BLaER1 (cell line): ENCODE results near the gene NBEAL2.

Experiments
- H3K27ac ChIP-seq: shearing (Covaris generic); formaldehyde crosslinking; 2 replicates; pipeline ENCODE4 v1.8.1; 2022
- H3K27me3 ChIP-seq: shearing (Covaris generic); formaldehyde crosslinking; 2 replicates; pipeline ENCODE4 v1.8.1; 2022
- H3K36me3 ChIP-seq: shearing (Covaris generic); formaldehyde crosslinking; 2 replicates; pipeline ENCODE4 v1.8.1; 2022
- H3K4me1 ChIP-seq: shearing (Covaris generic); formaldehyde crosslinking; 2 replicates; pipeline ENCODE4 v1.8.1; 2022
- H3K4me2 ChIP-seq: shearing (Covaris generic); formaldehyde crosslinking; 2 replicates; pipeline ENCODE4 v1.8.1; 2022
- H3K4me3 ChIP-seq: shearing (Covaris generic); formaldehyde crosslinking; 2 replicates; pipeline ENCODE4 v1.8.1; 2022
- H3K9ac ChIP-seq: shearing (Covaris generic); formaldehyde crosslinking; 2 replicates; pipeline ENCODE4 v1.8.1; 2022
- H3K9me3 ChIP-seq: shearing (Covaris generic); formaldehyde crosslinking; 2 replicates; pipeline ENCODE4 v1.8.1; 2022
- H4K20me1 ChIP-seq: shearing (Covaris generic); formaldehyde crosslinking; 2 replicates; pipeline ENCODE4 v1.8.1; 2022
- Cebpa-rat ChIP-seq: shearing (Covaris generic); IDR thresholded peaks from 2 replicates; pipeline ENCODE4 v1.8.1; 2022

The NBEAL2 gene

GRCh38 chr3:47054412-47054811 lies 74.9 kb downstream of the NBEAL2 start:
- Histone ChIP-seq H3K4me2 (no peak overlapping the region), H3K36me3 (peaks cover 80% of the 10 kb centered on the region), H3K9ac (no peak overlapping the region), H3K4me3 (no peak overlapping the region), H3K27ac (no peak overlapping the region), H3K27me3 (no peaks in the 10 kb centered on the region), H3K4me1 (peaks cover 8% of the 10 kb centered on the region), H4K20me1 (peaks cover 30% of the 10 kb centered on the region), H3K9me3 (no peaks in the 10 kb centered on the region)
- no peak for TF ChIP-seq Cebpa-rat

GRCh38 chr3:47056705-47057104 lies 77.2 kb downstream of the NBEAL2 start:
- Histone ChIP-seq H3K4me3 (no peak overlapping the region), H3K9me3 (no peaks in the 10 kb centered on the region), H3K27me3 (no peaks in the 10 kb centered on the region), H3K36me3 (peaks cover 86% of the 10 kb centered on the region), H3K9ac (no peak overlapping the region), H3K4me1 (peaks cover 8% of the 10 kb centered on the region), H3K27ac (no peak overlapping the region), H4K20me1 (peaks cover 49% of the 10 kb centered on the region), H3K4me2 (no peak overlapping the region)
- no peak for TF ChIP-seq Cebpa-rat

- H3K27me3 ChIP-seq: no peaks in the 10 kb centered on the region
- no peaks in the 10 kb centered on the region for H3K9me3 ChIP-seq
- peaks cover 86% of the 10 kb centered on the region for H3K36me3 ChIP-seq
These were observed 77.8 kb downstream of the NBEAL2 start for GRCh38 chr3:47057212-47057671.

More at GRCh38 chr3:47057212-47057671, 77.8 kb downstream of the NBEAL2 start:
- H3K4me1 ChIP-seq: peaks cover 8% of the 10 kb centered on the region
- no peak overlapping the region for H3K27ac ChIP-seq
- TF ChIP-seq Cebpa-rat: no peak
- H3K4me3 ChIP-seq: no peak overlapping the region
- H3K9ac ChIP-seq: no peak overlapping the region
- no peak overlapping the region for H3K4me2 ChIP-seq
- peaks cover 54% of the 10 kb centered on the region for H4K20me1 ChIP-seq
